Measurements from ENCODE around the gene AFMID.

Gene AFMID

GRCh38 chr17:78144736-78145641 is 42.2 kb upstream of the AFMID start:
- H3K36me3 ChIP-seq (ENCODE audit: insufficient read depth, low read depth, low read length), result no peaks in the 10 kb centered on the region
- H3K27me3 ChIP-seq (ENCODE audit: insufficient read depth, low read length), result no peaks in the 10 kb centered on the region
- no peaks in the 10 kb centered on the region for H3K4me1 ChIP-seq (ENCODE audit: insufficient read depth, low read length)
- H3K9ac ChIP-seq (ENCODE audit: low read depth, low read length), result no peak overlapping the region
- H3K27ac ChIP-seq (ENCODE audit: low read length), result no peak overlapping the region
- no peaks in the 10 kb centered on the region for H3K9me3 ChIP-seq (ENCODE audit: insufficient read depth, low read depth, low read length)
- H3K4me3 ChIP-seq (ENCODE audit: low read length), result no peak overlapping the region

GRCh38 chr17:78146471-78146869 is 40.7 kb upstream of the AFMID start:
- H3K4me3 ChIP-seq (ENCODE audit: low read length), result no peak overlapping the region
- no peaks in the 10 kb centered on the region for H3K4me1 ChIP-seq (ENCODE audit: insufficient read depth, low read length)
- H3K9me3 ChIP-seq (ENCODE audit: insufficient read depth, low read depth, low read length), result no peaks in the 10 kb centered on the region
- no peak overlapping the region for H3K27ac ChIP-seq (ENCODE audit: low read length)
- no peaks in the 10 kb centered on the region for H3K36me3 ChIP-seq (ENCODE audit: insufficient read depth, low read depth, low read length)
- H3K27me3 ChIP-seq (ENCODE audit: insufficient read depth, low read length), result no peaks in the 10 kb centered on the region
- H3K9ac ChIP-seq (ENCODE audit: low read depth, low read length), result no peak overlapping the region

- no peaks in the 10 kb centered on the region for H3K4me1 ChIP-seq (ENCODE audit: insufficient read depth, low read length)
- no peak overlapping the region for H3K9ac ChIP-seq (ENCODE audit: low read depth, low read length)
- no peak overlapping the region for H3K4me3 ChIP-seq (ENCODE audit: low read length)
- no peaks in the 10 kb centered on the region for H3K36me3 ChIP-seq (ENCODE audit: insufficient read depth, low read depth, low read length)
- no peak overlapping the region for H3K27ac ChIP-seq (ENCODE audit: low read length)
- H3K9me3 ChIP-seq (ENCODE audit: insufficient read depth, low read depth, low read length), result no peaks in the 10 kb centered on the region
- H3K27me3 ChIP-seq (ENCODE audit: insufficient read depth, low read length), result no peaks in the 10 kb centered on the region
Observed at GRCh38 chr17:78146881-78147280, 40.3 kb upstream of the AFMID start.

GRCh38 chr17:78147315-78147998 is 39.7 kb upstream of the AFMID start:
- Histone ChIP-seq H3K4me1 (ENCODE audit: insufficient read depth, low read length) (no peaks in the 10 kb centered on the region), H3K27ac (ENCODE audit: low read length) (no peak overlapping the region), H3K36me3 (ENCODE audit: insufficient read depth, low read depth, low read length) (no peaks in the 10 kb centered on the region), H3K9me3 (ENCODE audit: insufficient read depth, low read depth, low read length) (no peaks in the 10 kb centered on the region), H3K27me3 (ENCODE audit: insufficient read depth, low read length) (no peaks in the 10 kb centered on the region), H3K9ac (ENCODE audit: low read depth, low read length) (no peak overlapping the region), H3K4me3 (ENCODE audit: low read length) (no peak overlapping the region)

GRCh38 chr17:78148286-78149016 is 38.7 kb upstream of the AFMID start:
- Histone ChIP-seq H3K4me3 (ENCODE audit: low read length) (no peak overlapping the region), H3K4me1 (ENCODE audit: insufficient read depth, low read length) (no peaks in the 10 kb centered on the region), H3K9me3 (ENCODE audit: insufficient read depth, low read depth, low read length) (no peaks in the 10 kb centered on the region), H3K9ac (ENCODE audit: low read depth, low read length) (no peak overlapping the region), H3K27ac (ENCODE audit: low read length) (no peak overlapping the region), H3K27me3 (ENCODE audit: insufficient read depth, low read length) (no peaks in the 10 kb centered on the region), H3K36me3 (ENCODE audit: insufficient read depth, low read depth, low read length) (no peaks in the 10 kb centered on the region)

- no peaks in the 10 kb centered on the region for H3K36me3 ChIP-seq (ENCODE audit: insufficient read depth, low read depth, low read length)
- H3K4me3 ChIP-seq (ENCODE audit: low read length), result no peak overlapping the region
- H3K27me3 ChIP-seq (ENCODE audit: insufficient read depth, low read length), result no peaks in the 10 kb centered on the region
- H3K27ac ChIP-seq (ENCODE audit: low read length), result no peak overlapping the region
- no peaks in the 10 kb centered on the region for H3K9me3 ChIP-seq (ENCODE audit: insufficient read depth, low read depth, low read length)
- H3K4me1 ChIP-seq (ENCODE audit: insufficient read depth, low read length), result no peaks in the 10 kb centered on the region
- H3K9ac ChIP-seq (ENCODE audit: low read depth, low read length), result no peak overlapping the region
Observed at GRCh38 chr17:78151514-78152008, 35.6 kb upstream of the AFMID start.

- H3K27me3 ChIP-seq (ENCODE audit: insufficient read depth, low read length), result no peaks in the 10 kb centered on the region
- no peak overlapping the region for H3K4me3 ChIP-seq (ENCODE audit: low read length)
- H3K9ac ChIP-seq (ENCODE audit: low read depth, low read length), result no peak overlapping the region
- H3K27ac ChIP-seq (ENCODE audit: low read length), result no peak overlapping the region
- no peaks in the 10 kb centered on the region for H3K36me3 ChIP-seq (ENCODE audit: insufficient read depth, low read depth, low read length)
- H3K4me1 ChIP-seq (ENCODE audit: insufficient read depth, low read length), result no peaks in the 10 kb centered on the region
- H3K9me3 ChIP-seq (ENCODE audit: insufficient read depth, low read depth, low read length), result no peaks in the 10 kb centered on the region
Observed at GRCh38 chr17:78154903-78155811, 32.0 kb upstream of the AFMID start.

GRCh38 chr17:78159575-78160158 is 27.5 kb upstream of the AFMID start:
- no peaks in the 10 kb centered on the region for H3K36me3 ChIP-seq (ENCODE audit: insufficient read depth, low read depth, low read length)
- no peaks in the 10 kb centered on the region for H3K27me3 ChIP-seq (ENCODE audit: insufficient read depth, low read length)
- no peak overlapping the region for H3K4me3 ChIP-seq (ENCODE audit: low read length)
- no peaks in the 10 kb centered on the region for H3K9me3 ChIP-seq (ENCODE audit: insufficient read depth, low read depth, low read length)
- H3K27ac ChIP-seq (ENCODE audit: low read length), result no peak overlapping the region
- no peak overlapping the region for H3K9ac ChIP-seq (ENCODE audit: low read depth, low read length)
- H3K4me1 ChIP-seq (ENCODE audit: insufficient read depth, low read length), result no peaks in the 10 kb centered on the region

GRCh38 chr17:78163881-78164747 is 23.0 kb upstream of the AFMID start:
- Histone ChIP-seq H3K4me1 (ENCODE audit: insufficient read depth, low read length) (no peaks in the 10 kb centered on the region), H3K4me3 (ENCODE audit: low read length) (no peak overlapping the region), H3K27me3 (ENCODE audit: insufficient read depth, low read length) (no peaks in the 10 kb centered on the region), H3K9me3 (ENCODE audit: insufficient read depth, low read depth, low read length) (no peaks in the 10 kb centered on the region), H3K9ac (ENCODE audit: low read depth, low read length) (no peak overlapping the region), H3K36me3 (ENCODE audit: insufficient read depth, low read depth, low read length) (no peaks in the 10 kb centered on the region), H3K27ac (ENCODE audit: low read length) (no peak overlapping the region)
